ENCODE measurements around the gene SLC51B. TPM values are rescaled to one million over a fixed set of nuclear protein-coding genes. Genes with fewer than 3 reads are reported as not detected.
A peak's percentile ranks its signal among the peaks of the same experiment; 100 is the strongest.

The SLC51B gene
- total RNA-seq, 1 donor from 2014 or later, result 1.4 TPM

DNA sequence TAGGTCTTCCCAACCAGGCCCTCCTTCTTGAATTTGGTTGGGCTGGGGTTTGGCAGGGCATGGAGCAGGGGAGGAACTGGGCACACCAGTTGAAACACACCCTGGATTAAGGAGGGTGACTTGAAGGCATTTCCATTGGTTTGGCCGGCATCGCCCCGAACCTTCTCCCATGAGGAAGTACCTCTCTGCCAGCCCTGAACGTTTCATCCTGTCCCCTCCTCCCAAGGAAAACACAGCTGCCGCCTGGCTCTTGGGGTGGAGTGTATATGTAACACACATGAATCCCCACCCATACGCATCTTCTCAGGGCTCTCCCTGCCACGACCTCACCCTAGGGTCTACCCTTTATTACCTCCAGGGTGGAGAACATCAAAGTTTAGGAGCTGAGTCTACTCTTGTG, 55.3 kb downstream of the SLC51B start:
- no peak for DNase-seq

DNA sequence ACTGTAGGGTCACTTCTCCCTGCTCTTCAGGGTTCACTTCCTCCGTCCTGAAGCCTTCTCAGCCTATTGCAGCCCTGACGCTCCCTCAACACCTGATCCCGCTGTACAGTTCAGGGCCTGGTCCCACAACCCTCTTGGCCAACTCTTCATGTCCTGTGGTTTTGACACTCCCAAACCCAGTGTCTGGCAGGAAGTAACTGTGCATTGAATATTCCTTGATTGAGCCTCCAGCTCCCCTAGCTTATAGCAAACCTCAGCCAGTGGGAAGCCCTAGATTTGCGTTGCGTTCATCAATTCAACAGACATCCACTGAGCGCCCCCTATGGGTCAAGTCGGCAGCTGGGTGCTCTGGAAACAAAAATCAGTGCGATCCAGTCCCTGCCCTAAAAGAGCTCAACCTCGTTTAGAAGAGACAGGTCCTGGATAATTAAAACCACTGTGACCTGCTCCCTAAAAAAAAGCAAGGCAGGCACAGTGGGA, 56.3 kb downstream of the SLC51B start:
- peak; percentile 90 for DNase-seq

DNA sequence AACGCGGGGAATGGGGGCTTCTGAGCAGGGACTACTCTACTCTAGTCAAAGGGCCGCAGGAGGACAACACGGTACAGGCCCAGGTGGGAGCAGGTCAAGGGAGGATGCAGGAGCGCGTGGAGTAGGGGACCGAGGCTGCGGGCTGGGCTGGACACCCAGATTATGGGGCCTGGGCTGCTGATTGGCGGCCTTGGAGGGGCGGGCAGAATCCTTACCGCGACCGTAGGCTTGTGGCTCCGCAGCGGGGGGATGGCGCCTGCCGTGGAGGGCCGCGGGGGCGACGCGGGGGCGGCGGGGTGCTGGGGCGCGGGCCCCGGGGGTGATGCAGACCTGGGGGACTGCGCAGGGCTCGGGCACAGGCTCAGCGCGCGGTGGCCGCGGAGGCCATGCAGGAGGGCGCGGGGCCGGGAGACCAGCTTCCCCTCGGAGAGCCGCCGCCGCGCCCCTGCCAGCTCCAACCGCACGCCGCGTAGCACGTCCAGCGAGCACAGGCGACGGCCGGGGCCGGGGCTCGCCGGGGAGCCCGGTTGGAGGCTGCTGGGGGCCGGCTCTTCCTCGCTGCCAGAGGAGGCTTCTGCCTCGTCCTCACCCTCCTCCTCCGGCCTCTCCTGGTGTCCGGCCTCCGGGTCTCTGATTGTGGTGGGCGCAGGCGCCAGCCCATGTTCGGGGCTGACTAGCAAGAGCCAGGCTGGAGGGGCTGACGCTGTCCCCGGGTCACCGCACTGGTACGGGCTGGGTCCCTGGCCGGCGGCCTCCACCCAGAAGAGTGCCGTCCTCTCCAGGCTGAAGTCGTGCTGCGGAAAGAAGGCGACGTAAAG, 56.9 kb downstream of the SLC51B start:
- DNase-seq, result no peak

DNA sequence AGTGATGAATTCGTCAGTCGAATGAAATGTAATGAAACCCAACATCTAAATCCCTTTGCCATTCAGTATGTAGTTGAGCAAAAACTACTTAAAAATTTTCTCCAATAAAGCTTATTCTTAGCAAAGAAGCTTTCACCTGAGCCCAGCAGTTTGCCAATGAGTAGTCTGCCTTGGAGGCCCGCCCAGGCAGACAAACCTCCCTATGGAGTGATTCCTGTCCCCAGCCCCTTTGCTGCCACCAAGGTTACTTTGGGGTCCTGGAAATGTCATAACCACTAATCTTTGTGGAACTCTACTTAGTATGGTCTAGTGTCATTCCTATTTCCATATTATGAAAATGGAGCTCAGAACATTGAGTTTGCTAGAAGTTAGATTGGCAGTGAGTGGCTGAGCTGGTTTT, 57.7 kb downstream of the SLC51B start:
- DNase-seq, result no peak

Other genes starting within 250 kb of the SLC51B start
- 3.7 TPM for gene PIF1, start 219.7 kb upstream of the SLC51B start, total RNA-seq
- gene PLEKHO2, start 203.5 kb upstream of the SLC51B start, total RNA-seq, result 33.5 TPM
- gene ANKDD1A, start 133.5 kb upstream of the SLC51B start, total RNA-seq, result 14.4 TPM
- gene SPG21, start 55.5 kb upstream of the SLC51B start, total RNA-seq, result 74.6 TPM
- gene MTFMT, start 15.7 kb upstream of the SLC51B start, total RNA-seq, result 20.8 TPM
- 32.8 TPM for gene RASL12, start 22.6 kb downstream of the SLC51B start, total RNA-seq
- gene KBTBD13, start 31.4 kb downstream of the SLC51B start, total RNA-seq, result 2.6 TPM
- 2.3 TPM for gene UBAP1L, start 69.8 kb downstream of the SLC51B start, total RNA-seq
- 13.1 TPM for gene PDCD7, start 88.4 kb downstream of the SLC51B start, total RNA-seq
- gene CLPX, start 140.0 kb downstream of the SLC51B start, total RNA-seq, result 75.4 TPM
- gene CILP, start 166.1 kb downstream of the SLC51B start, total RNA-seq, result 70.9 TPM
- 8.7 TPM for gene PARP16, start 241.5 kb downstream of the SLC51B start, total RNA-seq

Measured in tongue (tissue), 2 donors.